Measurements from ENCODE around the gene HASPIN.
"Not testable (repeated sequence)": the region's sequence is repeated elsewhere in the genome, so short reads cannot be mapped to it uniquely, and the experiment has no call there.

Gene HASPIN

DNA sequence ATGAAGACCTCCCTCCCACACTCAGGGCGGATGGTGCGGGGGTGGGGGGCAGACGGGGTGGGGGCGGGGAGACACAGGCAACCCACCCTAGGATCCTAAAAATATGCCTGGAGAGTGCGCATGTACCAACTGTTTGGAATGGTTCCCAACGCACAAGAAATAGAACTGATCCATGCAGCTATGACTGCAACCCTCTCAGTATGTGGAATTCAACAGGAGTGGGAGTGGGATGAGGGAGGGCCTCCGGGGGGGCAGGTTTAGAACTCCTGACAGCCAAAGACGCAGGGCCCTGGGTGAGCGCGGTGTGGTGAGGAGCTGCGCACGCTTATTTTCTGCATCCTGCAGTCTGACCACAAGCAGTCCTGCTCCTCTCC, 26.6 kb upstream of the HASPIN start:
- DNase-seq: no peak

DNA sequence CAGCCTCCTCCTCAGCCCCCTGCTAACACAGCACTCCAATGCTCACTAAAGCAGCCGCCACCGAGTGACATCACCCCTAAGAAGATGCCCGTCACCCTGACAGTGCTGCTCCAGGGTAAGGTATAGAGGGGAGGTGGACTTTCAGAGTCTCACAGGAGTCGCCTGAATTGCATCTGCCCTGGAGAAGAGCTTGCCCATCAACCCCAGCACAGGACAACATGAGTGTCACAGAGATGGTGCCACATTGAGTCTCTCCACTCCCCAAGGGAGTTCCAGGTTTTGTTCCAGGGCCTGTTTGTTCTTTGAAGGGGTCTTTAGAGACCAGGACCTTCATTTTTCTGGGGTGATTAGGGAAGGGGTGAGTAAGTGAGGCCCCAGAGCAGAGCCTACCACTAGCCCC, 25.6 kb upstream of the HASPIN start:
- DNase-seq: no peak

DNA sequence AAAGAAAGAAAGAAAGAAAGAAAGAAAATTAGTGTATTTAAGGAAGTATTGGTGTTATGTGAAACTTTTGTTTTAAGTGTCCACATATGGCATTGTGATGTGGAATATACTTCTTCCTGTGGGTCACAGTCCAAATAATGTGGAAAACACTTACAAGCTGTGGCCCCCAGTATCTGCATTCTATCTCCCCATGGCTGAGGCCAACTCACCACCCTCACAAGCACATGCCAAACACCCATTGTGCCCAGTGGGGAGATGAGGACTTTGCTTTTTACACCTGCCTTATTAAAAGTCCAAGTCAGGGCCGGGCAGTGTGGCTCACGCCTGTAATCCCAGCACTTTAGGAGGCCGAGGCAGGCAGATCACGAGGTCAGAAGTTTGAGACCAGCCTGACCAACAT, 23.8 kb upstream of the HASPIN start:
- no peak for DNase-seq

GRCh38 chr17:3702041-3702539, 21.6 kb upstream of the HASPIN start:
- not testable (repeated sequence) for DNase-seq

DNA sequence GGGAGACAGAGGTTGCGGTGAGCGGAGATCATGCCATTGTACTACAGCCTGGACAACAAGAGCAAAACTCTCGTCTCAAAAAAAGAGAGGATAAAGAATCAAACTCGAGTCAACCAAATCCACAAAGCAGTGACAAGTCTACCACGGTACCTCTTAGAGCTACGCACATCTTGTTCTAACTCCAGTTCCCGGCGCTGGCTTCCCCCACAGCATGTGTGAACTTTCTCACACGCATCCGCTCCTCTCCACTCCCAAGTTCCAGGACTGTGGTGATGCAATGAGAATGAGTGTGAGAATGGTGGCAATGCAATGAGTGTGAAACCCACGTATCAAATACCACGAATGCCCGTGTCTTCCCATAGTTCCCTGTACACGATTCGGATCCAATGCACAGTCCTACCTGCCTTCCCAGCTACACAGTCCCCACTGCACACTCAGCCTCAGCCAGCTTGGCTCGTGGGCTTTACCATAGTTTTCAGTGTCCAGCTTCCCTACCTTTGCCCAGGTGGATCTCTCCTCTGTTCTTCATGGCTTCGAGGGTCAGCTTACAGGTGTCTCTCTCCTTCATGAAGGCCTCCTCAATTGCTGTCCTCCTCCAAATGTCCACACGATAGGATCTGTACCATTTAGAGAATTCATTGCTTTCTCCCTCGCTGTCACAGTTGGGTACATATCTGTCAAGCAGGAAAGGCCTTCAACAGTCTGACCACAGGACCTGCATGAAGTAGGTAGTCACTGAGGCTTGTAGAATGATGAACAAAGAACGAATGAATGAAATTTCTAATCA, 18.6 kb upstream of the HASPIN start:
- no peak for DNase-seq

DNA sequence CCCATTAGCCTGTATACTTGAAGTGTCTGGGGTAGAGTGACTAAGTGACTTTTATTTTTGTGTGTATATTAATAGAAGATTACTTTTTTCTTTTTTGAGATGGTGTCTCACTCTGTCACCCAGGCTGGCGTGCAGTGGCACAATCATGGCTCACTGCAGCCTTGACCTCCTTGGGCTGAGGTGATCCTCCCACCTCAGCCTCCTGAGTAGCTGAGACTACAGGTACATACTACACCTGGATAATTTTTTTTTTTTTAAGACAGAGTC, 18.1 kb upstream of the HASPIN start:
- not testable (repeated sequence) for DNase-seq

DNA sequence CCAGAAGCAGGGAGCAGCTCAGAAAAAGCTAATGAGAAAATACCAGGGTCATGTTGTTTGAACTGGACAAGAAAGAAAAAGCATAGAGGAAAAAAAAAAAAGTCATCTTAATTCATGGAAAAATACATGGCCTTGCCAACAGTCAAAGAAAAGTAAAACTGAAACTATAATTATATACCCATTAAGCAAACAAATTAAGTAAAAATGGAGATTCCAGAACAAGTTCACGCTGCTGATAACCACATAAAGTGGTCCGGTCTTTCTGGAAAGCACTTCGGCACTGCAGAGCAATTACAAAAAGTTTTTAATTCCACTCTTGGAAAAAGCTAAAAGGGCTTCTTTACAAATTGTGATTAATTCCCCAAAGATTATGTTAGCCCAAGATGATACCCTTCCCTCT, 15.3 kb upstream of the HASPIN start:
- no peak for DNase-seq

GRCh38 chr17:3710951-3711383, 12.7 kb upstream of the HASPIN start:
- peak in 4 of 5 experiments; percentile 39 to 98 (median 68) for DNase-seq

DNA sequence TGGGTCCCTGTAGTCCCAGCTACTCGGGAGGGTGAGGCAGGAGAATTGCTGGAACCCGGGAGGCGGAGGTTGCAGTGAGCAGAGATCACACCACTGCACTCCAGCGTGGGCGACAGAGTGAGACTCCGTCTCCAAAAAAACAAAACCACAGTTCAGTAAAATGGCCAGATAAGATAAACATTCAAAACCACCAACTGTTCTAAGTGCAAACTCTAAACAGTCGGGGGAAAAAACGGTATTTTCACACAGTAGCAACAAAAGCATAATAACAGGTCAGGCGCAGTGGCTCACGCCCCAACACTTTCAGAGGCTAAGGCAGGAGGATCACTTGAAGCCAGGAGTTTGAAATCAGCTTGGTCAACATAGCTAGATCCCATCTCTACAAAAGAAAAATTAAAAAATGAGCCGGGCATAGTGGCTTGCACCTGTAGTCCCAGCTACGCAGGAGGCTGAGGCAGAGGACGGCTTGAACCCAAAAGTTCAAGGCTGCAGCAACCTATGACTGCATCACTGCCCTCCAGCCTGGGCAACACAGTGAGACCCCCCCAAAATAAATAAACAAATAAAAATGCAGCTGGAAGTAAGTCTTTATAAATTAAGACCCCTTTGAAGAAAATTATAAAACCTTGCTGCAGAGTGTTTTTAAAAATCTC, 10.8 kb upstream of the HASPIN start:
- DNase-seq: peak in 2 of 5 experiments; percentile 52 to 88

- no peak for DNase-seq
These were observed 8.4 kb upstream of the HASPIN start for GRCh38 chr17:3715296-3715695.

GRCh38 chr17:3718201-3718600, 5.5 kb upstream of the HASPIN start:
- DNase-seq: no peak

GRCh38 chr17:3719265-3719664, 4.4 kb upstream of the HASPIN start:
- DNase-seq: no peak

DNA sequence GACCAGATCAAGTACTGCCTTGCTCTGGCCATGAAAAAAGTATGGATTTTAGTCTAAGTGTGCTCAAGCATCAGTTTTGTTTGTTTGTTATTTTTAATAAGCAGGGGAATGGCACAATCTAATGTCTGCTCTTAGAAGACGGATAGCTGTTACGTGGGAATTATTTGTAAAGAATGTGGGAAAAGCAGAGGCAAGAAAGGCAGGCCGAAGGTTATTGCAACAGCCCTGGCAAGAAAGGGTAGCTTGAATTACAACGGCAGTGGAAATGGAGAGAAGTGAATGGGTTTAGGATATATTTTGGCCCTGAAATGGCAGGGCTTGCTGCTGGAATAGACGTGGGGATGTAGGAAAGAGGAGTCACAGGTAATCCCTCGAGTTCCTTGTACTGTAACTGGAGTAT, 987 bp upstream of the HASPIN start:
- DNase-seq: no peak

GRCh38 chr17:3723188-3723555, 531 bp upstream of the HASPIN start:
- no peak for DNase-seq

DNA sequence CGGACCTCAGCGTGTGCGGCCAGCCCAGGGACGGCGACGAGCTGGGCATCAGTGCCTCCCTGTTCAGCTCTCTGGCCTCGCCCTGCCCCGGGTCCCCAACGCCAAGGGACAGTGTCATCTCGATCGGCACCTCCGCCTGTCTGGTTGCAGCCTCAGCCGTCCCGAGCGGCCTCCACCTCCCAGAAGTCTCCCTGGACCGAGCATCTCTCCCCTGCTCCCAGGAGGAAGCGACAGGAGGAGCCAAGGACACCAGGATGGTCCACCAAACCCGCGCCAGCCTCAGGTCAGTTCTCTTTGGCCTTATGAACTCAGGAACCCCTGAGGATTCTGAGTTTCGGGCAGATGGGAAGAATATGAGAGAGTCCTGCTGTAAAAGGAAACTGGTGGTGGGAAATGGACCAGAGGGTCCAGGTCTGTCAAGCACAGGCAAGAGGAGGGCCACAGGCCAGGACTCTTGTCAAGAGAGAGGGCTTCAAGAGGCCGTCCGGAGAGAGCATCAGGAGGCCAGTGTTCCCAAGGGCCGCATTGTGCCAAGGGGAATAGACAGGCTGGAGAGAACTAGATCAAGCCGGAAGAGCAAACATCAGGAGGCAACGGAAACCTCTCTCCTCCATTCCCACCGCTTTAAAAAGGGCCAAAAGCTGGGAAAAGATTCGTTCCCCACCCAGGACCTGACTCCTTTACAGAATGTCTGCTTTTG, 825 bp downstream of the HASPIN start:
- DNase-seq: no peak

DNA sequence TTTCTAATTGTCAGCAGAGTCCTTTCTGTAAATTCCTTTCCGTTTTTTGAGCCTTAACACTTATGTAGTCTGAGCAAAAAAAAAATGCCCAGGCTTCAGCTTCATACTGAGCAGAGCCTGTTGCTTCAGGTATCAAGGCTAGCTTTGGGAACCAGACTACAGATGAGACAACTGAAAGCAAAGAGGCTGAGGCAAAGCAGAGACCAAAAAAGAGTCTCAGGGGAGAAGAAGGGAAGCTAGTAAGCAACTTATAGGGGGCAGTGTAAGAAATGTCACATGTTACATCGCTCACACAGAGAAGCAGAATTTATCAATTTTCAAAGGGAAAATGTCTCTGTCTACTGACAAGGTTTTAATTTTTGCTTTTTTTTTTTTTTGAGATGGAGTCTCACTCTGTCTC, 3.3 kb downstream of the HASPIN start:
- no peak for DNase-seq

GRCh38 chr17:3728099-3728498, 4.4 kb downstream of the HASPIN start:
- not testable (repeated sequence) for DNase-seq

DNA sequence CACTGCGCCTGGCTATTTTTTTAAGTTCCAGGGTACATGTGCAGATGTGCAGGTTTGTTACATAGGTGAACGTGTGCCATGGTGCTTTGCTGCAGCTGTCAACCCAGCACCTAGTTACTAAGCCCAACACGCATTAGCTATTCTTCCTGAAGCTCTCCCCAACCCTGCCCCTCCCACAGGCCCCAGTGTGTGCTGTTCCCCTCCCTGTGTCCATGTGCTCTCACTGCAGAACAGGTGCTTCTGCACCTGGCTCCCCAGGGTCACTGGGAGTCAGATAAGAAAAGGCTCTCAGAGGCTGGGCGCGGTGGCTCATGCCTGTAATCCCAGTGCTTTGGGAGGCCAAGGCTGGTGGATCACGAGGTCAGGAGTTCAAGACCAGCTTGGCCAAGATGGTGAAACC, 6.2 kb downstream of the HASPIN start:
- no peak for DNase-seq

- no peak for DNase-seq
These were observed 7.3 kb downstream of the HASPIN start for GRCh38 chr17:3730881-3731429.

- no peak for DNase-seq
These were observed 8.5 kb downstream of the HASPIN start for GRCh38 chr17:3732210-3732621.

- DNase-seq: not testable (repeated sequence)
These were observed 11.2 kb downstream of the HASPIN start for GRCh38 chr17:3734911-3735276.

DNA sequence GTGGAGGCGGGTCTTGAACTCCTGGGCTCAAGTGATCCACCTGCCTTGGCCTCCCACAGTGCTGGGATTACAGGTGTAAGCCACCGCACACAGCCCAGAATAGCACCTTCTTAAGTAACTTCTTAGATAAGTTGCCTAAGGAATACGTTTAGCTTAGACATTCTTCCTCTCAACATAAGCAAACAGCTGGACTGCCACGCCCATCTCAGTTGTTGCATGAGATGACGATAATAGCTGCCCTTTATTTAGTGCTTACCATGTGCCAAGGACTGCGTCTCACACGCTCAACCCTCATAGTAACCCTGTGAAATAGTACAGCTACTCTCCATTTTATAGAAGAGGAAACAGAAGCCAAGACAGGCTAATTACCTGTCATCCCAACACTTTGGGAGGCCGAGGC, 11.8 kb downstream of the HASPIN start:
- DNase-seq: no peak

DNA sequence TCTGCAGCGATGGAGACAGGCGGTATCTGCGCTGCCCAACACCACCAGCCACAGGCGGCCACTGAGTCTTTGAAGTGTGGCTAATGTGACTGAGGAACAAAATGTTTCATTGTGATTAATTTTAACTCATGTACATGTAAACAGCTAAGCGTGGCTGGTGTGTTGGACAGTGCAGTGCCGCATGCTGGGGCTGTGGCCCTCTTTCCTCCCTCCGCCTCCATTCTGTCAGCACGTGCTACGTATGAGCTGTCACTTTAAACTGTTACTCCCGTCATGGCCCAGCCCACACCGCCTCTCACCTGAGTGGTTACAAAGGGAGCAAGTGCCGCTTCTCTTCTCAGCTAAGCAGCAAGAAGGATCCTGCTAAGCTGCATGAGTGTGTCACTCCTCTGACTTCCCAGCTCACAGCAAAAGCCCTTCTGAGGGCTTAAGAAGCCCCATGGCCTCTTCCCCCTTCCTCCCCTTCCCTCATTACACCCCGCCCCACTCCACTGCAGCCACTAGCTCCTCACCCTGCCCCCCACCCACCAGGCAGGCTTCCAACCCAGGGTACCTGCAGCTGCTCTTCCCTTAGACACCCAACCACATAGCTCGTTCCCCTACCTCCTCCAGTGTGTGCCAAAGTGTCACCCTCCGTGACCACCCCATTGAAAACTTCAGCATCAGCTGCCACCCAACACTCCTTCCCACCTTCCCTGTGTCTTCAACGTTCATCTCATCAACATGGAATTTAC, 15.0 kb downstream of the HASPIN start:
- DNase-seq: peak in 4 of 5 experiments; percentile 28 to 73 (median 51)

Data from T-helper 2 cell (primary cell).